ENCODE results near the gene ARFGAP3.
"Not testable (repeated sequence)": the region's sequence is repeated elsewhere in the genome, so short reads cannot be mapped to it uniquely, and the experiment has no call there.

Gene ARFGAP3

DNA sequence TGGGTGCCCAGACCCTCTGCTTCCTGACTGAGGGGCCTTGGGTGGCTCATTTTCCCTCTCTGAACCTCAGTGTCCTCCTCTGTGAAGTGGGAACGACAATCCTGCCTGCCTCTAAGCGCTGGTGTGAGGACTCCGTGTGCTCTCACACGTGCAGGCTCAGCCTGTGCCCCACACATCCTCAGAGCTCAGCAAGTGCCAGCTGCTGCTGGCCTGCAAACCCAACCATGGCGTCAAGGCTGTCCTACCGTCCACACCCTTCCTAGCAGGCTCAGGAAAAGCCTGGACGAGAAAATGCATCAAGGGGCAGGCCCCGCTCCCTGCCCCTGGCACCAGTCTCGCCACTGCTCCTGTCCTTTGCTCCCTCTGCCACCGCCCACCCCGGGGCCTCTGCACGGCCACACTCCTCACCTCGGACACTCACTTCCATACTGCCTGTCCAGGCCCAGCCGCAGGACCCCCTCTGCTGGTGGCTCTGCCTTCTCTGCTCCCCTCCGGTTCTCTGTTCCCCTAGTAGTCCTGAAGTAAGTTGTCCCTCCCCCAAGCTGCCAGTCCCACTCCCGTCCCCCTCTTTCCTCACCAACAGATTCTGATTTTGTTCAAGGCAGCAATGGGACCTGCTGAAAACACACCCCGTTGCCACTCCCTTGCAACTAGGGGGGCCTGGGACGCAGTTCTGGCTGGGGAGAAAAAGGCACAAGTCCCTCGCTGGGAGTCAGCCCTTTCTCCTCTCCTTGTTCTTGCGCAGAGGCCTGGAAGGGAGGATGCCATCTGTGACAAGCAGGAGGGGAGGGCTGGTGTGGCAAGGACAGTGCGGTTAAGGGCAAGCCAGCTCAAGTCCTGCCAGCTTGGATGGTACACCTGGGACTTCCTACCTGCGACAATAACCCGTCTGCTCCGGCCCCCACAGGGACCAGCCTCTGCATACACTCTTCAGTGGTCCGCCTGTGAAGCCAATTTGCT is 62.2 kb downstream of the ARFGAP3 start:
- DNase-seq (ENCODE audit: low spot score), result no peak

DNA sequence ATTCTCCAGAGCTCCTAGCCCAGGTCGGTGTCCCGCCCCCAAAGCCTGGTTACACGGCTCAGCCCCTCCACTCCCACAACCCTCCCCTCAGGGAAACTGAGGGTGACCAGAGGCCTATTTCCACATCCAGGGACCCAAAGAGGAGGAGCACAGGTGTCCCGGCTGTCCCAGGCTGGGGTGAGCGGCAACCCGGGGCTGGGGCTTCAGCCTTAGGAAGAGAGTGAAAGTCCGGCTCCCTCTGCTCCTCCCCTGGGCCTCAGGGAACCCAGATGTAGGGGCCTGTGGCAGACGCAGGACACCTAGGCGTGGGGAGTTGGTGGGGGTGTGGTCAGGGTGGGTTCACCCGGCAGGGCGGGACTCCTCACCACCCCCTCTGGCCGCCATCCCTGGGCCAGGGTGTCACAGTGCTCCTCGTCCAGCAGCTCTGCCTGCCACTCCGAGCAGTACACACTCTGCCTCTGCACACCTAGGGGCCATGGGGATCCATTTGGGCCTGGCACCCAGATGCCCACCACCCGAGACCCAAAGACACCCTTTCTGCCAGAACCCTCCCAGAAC is 63.1 kb downstream of the ARFGAP3 start:
- DNase-seq (ENCODE audit: low spot score), result no peak

DNA sequence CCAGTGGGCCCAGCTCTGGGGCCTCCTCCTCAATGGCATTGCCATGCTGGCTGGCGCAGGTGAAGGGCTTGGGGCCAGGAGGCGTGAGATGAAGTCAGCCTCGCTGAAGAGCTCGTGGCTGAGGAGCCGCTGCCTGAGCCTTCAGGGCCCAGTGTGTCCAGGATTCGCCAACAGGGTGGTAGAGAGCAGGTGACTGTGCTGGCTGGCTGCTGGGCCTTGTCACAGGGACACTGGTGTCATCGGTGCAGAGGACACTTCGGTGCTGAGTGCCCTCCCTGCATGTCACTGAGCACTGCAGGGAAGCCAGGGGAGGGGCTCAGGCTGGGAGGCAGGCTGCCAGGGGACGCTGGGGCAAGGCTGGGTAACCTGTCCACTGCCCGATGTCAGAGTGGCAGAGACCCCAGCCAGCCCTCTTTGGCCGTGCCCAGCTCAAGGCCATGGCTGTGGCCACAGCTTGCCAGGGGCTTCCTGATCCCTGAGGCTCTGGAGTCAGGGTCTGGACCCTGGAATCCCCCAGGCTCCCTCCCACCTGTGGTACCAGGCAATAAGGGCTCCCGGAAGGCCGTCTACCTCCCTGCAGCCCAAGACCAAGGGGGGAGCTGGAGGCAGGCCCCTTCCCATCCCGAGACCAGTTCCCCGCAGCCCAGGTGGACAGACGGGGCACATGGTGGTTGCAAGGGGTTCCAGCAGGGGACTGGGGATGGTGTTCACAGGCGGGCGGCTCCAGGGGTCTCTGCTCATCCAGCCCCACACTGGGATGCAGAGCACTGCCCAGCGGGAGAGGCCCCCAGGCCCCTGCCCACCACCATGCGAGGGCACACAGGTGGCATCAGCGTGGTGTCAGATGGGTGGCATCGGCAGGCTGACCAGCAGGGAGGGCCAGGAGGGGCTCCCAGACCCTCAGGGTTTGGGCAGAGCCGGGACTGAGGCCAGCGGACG is 63.9 kb downstream of the ARFGAP3 start:
- DNase-seq (ENCODE audit: low spot score), result no peak

DNA sequence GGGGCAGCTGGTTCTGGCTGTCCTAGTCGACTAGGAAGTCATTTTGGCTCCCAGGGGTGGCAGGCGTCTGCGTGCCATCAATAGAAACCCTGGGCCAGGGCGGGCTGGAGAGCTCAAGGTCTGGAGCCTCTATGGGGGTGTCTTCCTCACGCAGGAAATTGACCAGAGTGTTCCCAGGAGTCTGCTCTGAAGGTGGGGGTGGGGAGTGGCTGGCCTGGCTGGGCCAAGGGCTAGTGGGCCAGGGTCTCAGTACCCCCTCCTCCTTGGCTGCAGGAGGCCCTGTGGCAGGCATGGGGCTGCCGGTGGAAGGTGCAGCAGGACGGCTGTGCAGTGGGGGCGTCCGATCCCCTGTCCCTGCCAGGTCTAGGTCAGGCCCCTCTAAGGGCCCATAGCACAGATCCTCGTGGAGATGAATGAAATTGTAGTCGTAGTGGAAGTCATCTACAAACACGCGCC is 64.6 kb downstream of the ARFGAP3 start:
- no peak for DNase-seq (ENCODE audit: low spot score)

DNA sequence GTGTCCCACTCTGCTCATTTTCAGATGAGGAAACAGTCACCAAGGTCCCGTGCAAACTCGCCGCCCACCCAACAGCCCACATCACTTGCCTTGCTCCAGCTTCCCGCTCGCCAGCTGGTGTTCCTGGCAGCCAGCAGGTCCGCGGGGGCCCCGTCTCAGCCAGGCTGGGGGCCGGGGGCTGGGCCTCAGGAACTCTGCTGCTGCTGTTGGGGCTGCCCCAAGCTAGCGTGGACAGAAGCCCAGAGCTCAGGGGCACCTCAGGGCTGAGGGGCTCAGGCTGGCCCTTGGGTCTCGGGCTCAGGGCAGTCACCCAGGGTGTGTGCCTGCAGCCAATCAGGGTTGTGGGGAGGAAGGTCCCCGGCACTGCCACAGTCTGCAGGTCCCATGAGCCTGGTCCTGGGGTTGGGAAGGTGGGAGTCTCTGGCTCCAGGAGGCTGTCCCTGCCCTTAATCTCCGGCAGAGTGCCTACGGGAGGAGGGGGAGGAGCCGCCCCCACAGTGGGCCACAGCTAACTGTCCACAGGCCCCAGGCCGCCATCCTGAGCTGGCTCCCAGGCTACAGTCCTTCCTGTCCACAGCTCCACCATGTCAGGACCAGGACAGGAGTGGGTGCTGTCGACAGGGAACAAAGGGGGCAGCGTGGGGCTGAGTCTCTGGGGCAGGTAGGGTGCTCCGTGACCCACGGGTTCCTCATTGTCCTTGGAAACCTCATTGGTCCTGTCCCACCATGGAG is 65.2 kb downstream of the ARFGAP3 start:
- no peak for DNase-seq (ENCODE audit: low spot score)

DNA sequence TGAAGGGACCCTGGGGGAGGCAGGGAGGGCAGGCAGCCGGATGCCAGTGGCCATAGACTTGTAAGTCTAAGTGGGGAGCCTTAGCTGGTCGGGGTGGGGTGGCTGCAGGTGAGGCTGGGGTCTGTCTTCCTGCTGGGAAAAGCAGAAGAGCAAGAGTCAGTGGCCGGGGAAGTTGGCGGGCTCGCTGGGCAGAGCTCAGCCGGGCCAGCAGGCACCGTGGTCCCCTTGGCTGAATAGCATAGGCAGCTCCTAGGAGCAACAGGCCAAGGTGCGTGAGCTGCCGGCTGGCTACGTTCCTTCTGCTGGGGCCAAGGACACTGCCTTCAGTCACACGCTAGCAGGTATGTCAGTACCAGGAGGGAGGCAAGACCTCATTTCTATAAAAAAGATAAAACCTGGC is 68.6 kb downstream of the ARFGAP3 start:
- no peak for DNase-seq (ENCODE audit: low spot score)

DNA sequence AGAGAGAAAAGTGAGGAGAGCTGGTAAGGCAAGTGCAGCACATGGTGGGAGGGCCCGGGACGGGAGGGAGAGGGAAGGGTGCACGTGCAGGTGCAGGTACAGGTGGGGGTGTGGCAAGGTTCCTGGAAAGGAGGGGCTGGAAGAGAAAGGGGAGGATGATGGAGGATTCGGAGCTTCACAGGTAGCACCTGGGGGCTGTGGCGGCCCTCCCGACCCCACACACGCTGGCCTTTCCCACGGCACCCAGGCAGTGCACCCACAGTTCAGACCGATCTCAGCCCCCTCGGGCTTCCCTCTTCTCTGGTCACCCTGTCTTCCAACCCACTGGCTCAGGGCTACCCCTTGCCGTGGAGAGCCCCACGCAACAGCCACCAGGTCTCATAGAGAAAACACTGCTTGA is 69.1 kb downstream of the ARFGAP3 start:
- no peak for DNase-seq (ENCODE audit: low spot score)

DNA sequence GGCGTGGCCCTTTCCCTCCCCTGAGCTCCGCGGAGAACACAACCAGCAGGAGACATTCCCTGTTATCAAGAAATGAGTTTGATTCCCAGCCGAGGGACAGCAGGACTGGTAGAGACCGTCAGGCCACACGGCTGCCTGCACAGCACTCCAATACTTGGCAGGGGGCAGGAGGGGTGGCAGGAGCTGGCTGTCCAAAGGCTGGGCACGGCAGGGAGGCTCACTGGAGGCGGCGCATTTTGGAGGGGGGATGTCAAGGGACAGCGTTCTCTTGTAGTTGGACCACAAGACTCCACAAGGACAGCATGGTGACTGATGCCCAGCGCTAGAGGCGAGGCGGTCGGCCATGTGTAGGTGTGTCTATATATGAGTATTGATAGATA is 69.7 kb downstream of the ARFGAP3 start:
- DNase-seq (ENCODE audit: low spot score), result no peak

DNA sequence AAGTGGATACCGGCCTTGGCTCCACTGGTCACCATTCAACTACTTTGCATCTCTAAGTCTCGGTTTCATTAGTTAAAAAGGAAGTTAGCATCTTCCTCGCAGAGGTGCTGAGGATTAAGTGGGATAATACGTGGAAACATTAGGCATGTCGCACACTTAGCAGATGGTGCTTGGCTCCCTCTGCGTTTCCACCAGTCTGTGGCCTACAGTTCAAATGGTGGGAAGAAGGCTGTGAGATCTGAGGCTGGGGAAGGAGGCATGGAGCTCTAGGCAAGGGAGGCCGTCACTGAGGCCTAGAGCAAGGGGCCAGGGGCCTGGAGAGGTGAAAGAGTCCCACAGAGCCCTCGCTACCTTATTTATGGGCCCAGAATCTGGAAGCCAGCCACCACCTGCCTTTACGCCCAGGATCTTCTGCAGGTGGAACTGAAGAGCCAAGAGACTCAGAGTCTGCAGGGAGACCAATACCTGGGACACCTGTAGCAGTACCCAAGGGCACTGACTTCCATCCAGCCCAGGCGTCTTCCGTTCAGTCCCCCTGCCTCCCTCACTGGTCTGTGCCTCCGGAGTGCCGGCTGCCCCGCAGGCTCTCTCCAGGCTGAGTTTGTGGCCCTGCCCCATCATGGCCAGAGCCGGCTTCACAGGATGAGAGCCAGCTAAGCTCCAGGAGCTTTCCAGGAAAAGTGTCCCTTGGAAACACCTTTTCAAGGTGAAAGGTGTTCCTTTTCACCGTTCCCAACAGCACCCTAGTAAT is 70.3 kb downstream of the ARFGAP3 start:
- DNase-seq (ENCODE audit: low spot score), result no peak

DNA sequence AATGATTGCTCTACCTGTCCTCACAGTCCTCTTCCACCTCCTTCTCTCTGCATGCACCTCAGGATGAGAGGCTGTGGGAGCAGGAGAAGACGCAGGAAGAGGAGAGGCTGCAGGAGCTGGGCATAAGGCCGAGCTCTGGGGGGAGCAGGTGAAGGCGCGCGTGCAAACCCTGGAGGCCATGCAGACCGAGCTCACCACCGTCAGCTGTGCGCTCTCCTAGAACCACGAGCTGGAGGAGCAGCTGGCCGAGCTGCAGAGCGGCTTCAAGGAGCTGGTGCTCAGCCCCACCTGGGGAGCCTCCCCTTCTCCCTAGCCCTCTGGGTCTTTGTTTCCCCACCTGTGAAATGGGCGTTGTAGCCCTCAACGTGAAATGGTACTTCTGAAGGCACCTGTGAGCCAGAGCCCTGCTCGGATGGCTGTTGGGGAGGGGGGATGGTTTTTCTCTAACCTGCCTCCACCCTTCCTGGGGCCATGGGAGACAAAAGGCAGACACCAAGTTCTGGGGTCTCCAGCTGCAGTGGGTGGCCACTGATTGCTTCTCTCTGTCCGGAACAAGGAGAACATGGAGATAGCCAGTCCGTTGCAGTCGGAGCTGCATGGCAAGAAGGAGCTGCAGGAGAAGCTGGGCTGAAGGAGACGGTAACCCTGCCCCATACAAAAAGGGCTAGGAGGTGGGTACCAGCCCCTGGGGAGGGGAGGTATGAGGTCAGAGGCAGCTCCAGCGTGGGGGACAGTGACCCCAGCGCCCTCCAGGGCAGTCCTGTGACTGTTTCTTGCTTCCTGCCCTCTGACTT is 71.2 kb downstream of the ARFGAP3 start:
- no peak for DNase-seq (ENCODE audit: low spot score)

DNA sequence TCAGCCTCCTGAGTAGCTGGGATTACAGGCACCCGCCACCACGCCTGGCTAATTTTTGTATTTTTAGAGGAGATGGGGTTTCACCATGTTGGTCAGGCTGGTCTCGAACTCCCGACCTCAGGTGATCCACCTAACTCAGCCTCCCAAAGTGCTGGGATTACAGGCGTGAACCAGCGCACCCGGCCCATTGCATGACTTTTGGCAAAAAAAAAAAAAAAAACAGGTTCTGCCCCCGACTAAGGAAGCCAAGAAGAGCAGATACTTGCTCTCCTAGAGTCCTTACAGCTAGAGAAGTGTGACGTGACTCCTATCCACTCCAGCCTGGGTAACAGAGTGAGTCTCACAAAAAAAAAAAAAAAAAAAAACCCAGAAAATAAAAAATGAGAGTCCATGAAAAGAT is 74.8 kb downstream of the ARFGAP3 start:
- DNase-seq (ENCODE audit: low spot score), result not testable (repeated sequence)

DNA sequence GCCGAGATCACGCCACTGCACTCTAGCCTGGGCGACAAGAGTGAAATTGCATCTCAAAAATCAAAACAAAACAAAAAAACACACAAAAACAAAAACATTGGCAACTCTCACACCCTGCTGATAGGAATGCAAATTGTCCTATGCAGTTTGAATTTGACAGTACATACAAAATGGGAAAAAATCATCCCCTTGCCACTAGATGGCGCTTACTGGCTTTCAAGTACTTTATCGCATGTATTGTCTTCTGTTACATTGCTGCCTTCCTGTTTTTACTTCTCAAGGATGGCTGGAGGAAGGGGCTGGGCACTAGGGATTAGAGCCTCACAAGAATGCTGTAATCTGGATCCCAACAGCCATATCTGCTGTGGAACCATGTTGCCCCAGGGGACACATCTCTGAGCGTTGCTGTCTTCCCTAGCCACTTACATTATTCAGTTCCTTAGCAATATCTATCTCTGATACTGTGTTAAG is 77.0 kb downstream of the ARFGAP3 start:
- DNase-seq (ENCODE audit: low spot score), result peak; percentile 90

DNA sequence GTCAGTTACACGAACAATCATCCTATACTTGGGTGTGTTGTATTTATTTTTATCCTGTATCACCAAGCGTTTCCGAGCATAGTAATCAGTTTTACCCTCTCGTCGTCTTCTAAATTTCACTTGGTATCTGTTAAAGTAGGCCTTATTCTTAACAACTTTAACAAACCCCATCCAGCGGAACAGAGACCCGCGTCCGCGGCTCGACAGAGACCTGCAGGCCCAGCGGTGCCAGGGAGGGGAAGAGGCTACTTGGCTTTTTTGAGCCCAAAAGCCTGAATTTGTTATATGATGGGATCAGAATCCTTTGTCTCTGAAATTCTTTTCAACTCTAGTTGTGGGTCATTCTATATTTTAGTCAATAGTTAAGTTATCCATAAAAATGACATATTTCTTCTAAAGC is 79.9 kb downstream of the ARFGAP3 start:
- DNase-seq (ENCODE audit: low spot score), result no peak

DNA sequence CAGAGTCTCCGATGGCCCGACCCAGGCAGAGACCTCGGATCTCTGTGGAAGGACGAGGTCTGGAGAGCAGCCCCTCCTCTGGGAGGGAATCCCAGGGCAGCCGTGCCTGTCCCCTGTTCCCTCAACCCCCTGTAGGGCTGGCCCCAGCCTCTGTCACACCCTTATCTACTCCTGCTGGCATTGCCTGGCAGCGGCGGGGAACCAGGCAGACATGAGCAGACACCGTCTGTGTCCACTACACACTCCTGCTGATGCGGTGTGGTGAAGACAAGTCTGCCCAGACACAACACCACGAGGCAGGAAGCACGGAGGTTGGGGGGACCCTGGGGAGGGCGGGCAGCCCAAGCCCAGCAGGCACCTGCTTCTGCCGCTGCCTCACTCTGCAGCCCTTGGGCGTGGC is 83.9 kb downstream of the ARFGAP3 start:
- no peak for DNase-seq (ENCODE audit: low spot score)

DNA sequence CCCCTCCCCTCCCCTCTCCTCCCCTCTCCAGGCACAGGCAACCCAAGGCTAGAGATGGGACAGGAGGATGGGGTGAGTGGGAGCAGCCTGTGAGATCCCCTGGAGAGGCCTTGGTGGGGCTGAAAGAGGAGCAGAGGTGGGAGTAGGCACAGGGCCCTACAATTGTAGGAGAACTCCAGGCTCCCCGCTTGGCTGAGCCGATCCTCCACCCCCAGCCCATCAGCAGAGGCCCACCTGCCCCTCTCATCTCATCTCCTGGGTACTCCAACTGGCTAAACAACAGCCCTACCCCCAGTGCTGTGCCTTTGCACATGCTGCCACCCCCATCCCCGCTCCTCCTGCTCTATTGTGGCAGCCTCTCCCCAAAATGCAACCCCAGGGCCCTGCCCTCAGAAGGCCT is 84.4 kb downstream of the ARFGAP3 start:
- DNase-seq (ENCODE audit: low spot score), result no peak

DNA sequence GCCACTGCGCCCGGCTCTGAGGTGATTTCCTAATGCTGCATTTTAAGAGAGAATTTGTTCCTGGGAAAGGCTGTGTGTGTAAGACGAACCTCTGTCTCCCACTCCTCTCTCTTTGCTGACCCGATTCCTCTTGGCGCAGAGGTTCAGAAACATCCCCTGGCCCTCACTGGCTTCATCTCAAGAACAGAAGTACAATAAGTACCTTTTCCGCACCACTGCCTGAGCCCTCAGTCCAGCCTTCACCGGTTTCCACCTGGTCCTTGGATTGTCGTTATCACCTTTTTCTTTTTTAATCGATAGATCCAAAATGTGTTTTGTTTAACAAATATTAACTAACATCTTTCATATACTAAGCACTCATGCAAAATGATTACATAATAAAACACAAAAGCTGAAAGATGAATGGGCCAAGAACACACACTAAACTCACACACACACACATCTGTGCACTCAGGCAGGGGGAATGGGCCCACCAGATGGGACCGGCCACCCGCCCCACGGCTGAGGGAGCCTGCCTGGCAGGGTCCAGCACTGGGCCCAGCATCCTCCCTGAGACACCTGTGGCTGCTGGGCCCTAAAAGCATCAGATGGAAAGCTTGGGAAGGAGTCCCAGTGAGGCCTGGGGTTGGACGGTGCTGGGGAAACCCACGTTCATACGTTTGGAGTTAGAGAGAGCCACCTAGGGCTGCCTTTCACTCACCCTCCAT is 86.0 kb downstream of the ARFGAP3 start:
- no peak for DNase-seq (ENCODE audit: low spot score)

DNA sequence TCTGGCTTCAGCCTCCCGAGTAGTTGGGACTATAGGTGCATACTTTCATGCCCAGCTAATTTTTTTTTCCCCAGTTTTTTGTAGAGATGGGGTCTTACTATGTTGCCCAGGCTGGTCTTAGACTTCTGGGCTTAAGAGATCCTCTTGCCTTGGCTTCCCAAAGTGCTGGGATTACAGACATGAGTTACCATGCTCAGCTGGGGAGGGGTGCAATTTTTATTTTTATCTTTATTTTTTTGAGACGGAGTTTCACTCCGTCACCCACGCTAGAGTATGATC is 86.7 kb downstream of the ARFGAP3 start:
- no peak for DNase-seq (ENCODE audit: low spot score)

DNA sequence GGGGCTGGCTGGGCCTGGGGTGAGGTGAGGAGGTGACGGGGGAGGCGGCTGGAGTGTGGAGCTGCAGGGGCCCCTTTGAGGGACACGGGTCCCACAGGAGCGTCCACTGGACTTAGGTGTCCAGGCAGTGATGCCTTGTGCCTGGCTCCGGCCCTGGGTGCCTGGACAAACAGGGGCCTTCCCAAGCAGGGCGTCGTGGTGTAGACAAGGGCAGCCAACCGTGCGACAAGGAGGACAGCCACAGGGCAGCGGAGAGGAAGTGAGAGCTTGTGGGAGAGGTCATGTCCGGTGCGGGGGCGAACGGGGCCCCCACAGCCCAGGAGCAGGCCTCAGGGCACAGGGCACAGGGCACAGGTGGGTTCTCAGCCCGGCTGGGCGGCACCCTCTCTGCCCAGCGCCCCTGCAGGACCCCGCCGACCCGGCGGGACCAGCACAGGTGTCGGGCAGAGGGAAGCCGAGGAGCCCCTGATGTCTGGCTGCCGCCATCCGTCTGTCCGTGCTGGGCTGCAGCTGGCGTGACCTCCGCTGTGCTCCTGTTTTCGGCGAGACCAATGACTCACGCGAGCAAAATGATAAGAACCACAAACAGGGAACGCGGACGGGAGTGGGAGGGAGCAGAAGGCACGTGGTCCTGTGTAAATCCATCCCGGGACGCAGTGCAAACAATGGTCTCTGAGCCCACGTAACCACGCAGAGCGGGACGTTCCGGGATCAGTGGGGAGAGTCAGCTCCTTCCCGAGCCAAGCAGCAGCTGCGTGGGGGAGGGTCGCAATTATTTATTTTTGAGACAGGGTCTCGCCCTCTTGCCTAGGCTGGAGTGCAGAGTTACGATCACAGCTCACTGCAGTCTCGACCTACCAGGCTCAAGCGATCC is 87.3 kb downstream of the ARFGAP3 start:
- peak; percentile 78 for DNase-seq (ENCODE audit: low spot score)

DNA sequence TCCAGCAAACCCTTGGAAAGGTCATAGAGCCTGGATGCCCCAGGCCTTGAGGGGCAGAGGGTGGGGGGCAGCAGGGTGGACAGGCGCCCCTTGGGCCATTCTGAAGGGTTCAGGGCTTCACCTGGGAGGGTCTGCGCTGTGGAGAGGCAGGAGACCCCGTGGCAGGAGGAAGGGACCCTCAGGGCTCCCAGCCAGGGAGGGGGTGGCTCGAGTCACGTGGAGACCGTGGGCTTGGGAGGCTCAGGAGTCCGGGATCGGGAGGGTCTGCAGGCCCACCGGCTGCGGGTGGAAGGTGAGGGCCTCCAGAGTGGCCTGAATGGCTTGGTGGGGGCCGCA is 87.9 kb downstream of the ARFGAP3 start:
- DNase-seq (ENCODE audit: low spot score), result no peak
